TTC549 (cell line): Measurements from ENCODE around the gene DCAF6.
A peak's percentile ranks its signal among the peaks of the same experiment; 100 is the strongest.

Source experiments
- FAIRE-seq: peaks from 2 replicates; lab custom pipeline; 2012; peaks lifted over from hg19 to GRCh38; lab: Jason Lieb, UNC

The DCAF6 gene

GRCh38 chr1:167968569-167968968 is 32.1 kb downstream of the DCAF6 start:
- no peak for FAIRE-seq

- no peak for FAIRE-seq
Observed at GRCh38 chr1:167973832-167974231, 37.3 kb downstream of the DCAF6 start.

GRCh38 chr1:167974698-167975097 is 38.2 kb downstream of the DCAF6 start:
- FAIRE-seq, result no peak

- peak; percentile 62 for FAIRE-seq
Observed at GRCh38 chr1:167977245-167977644, 40.8 kb downstream of the DCAF6 start.

GRCh38 chr1:167981933-167982332 is 45.5 kb downstream of the DCAF6 start:
- FAIRE-seq, result no peak

- FAIRE-seq, result no peak
Observed at GRCh38 chr1:167983797-167984420, 47.4 kb downstream of the DCAF6 start.

- no peak for FAIRE-seq
Observed at GRCh38 chr1:167984886-167985489, 48.5 kb downstream of the DCAF6 start.

GRCh38 chr1:167987174-167987573 is 50.7 kb downstream of the DCAF6 start:
- FAIRE-seq, result no peak

- no peak for FAIRE-seq
Observed at GRCh38 chr1:167991546-167991945, 55.1 kb downstream of the DCAF6 start.

GRCh38 chr1:167993720-167994119 is 57.2 kb downstream of the DCAF6 start:
- FAIRE-seq, result peak; percentile 98

- FAIRE-seq, result no peak
Observed at GRCh38 chr1:167994560-167994959, 58.1 kb downstream of the DCAF6 start.

- no peak for FAIRE-seq
Observed at GRCh38 chr1:167995038-167995437, 58.6 kb downstream of the DCAF6 start.

- FAIRE-seq, result no peak
Observed at GRCh38 chr1:167996266-167996665, 59.8 kb downstream of the DCAF6 start.

GRCh38 chr1:167997037-167997575 is 60.6 kb downstream of the DCAF6 start:
- FAIRE-seq, result peak; percentile 7

GRCh38 chr1:167999877-168000276 is 63.4 kb downstream of the DCAF6 start:
- no peak for FAIRE-seq

- no peak for FAIRE-seq
Observed at GRCh38 chr1:168000656-168001055, 64.2 kb downstream of the DCAF6 start.

- peak; percentile 9 for FAIRE-seq
Observed at GRCh38 chr1:168001213-168001612, 64.7 kb downstream of the DCAF6 start.

GRCh38 chr1:168004531-168004930 is 68.0 kb downstream of the DCAF6 start:
- FAIRE-seq, result no peak

- no peak for FAIRE-seq
Observed at GRCh38 chr1:168005529-168005928, 69.0 kb downstream of the DCAF6 start.

- no peak for FAIRE-seq
Observed at GRCh38 chr1:168007691-168008090, 71.2 kb downstream of the DCAF6 start.

GRCh38 chr1:168008595-168008994 is 72.1 kb downstream of the DCAF6 start:
- FAIRE-seq, result no peak

GRCh38 chr1:168009322-168009721 is 72.8 kb downstream of the DCAF6 start:
- no peak for FAIRE-seq

GRCh38 chr1:168019407-168019806 is 82.9 kb downstream of the DCAF6 start:
- FAIRE-seq, result no peak

- FAIRE-seq, result no peak
Observed at GRCh38 chr1:168031198-168031597, 94.7 kb downstream of the DCAF6 start.
